ENCODE data around the gene SRSF3. TPM values are rescaled to one million over a fixed set of nuclear protein-coding genes. Genes with fewer than 3 reads are reported as not detected.

The SRSF3 gene
- total RNA-seq (2022; extraction: Qiagen RNA extraction) = 481 to 703 TPM (median 512 TPM) in 5 replicates

DNA sequence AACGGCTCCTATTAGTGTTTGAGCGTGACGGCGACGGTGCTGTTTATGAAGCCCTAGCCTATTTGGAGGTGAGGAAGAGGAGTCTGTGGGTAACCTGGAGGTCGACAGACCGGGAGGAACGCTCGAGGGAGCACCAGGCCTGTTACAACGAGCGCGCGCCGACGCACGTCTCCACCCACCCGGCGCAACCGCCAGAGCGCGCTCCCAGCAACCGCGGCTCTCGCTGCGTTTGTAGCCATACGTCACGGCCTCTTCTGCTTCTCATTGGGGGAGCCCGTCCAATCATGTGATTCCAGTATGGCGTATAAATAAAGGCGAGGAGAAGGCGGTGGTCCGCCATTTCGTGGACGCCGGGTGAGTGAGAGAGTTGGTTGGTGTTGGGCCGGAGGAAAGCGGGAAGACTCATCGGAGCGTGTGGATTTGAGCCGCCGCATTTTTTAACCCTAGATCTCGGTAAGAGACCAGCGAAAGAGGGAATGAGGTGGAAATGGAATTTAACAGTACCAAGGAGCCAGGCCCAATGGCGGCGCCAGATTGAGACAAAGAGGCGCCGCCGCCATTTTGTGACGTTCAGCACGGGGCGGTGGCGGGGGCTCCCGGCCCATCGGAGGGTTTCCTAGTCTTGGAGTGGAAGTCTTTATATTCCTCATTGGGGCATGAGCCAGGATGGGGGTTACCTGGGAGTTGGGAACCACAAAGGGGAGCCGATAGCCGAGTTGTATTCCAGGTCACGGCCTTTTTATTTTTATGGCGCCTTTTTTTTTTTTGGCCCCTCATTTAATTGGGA is at the start of gene SRSF3:
Gene SRSF3, plus strand, starts transcription at position 334 of the 787 bp plus-strand sequence. CDS start 2,401 bp downstream, outside the sequence.

DNA sequence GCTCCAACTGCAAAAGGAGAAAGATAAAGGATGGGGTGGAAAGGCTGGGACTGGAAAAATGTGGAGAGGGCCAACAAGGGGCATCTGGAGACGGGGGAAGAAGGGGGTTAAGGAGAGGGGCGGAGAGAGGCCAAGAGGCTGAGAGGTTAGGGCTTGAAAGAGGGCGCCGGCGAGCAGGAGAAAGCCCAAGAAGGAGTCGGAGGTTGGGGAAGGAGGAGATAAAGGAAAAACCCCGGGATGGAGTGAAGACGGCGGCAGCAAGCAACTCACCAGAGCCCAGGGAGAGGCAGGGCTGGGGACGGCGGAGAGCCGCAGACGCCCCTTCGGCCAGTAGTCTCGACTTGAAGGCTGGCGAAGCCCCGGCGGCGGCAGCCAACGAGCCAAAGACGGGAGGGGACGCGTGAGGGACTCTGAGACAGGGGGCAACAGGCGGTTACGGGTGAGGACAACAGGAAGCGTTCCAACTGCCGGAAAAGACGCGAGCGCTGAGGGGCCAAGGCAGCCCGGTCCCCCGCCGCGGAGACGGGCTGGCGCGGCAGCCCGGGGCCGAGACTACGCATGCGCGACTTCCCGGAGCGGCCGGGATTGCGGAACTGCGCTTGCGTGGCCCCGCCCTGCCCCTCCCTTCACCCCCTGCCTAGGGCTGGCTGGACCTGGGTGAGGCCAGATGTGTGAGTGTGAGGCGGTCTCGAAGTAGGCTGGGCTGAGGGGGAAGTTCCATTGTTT is 47.1 kb upstream of the SRSF3 start, which contains the start of gene STK38:
Gene STK38, minus strand, starts transcription at position 560 of the 726 bp plus-strand sequence. CDS start 7,277 bp downstream, outside the sequence.

Other genes with a start within 250 kb of the SRSF3 start
- gene ETV7, start 206.7 kb upstream of the SRSF3 start, total RNA-seq (2022; extraction: Qiagen RNA extraction) = 0.08 to 0.20 TPM (median 0.13 TPM) in 4 of 5 replicates, not detected in the other
- not detected in 5 replicates for gene PXT1, start 151.5 kb upstream of the SRSF3 start, total RNA-seq (2022; extraction: Qiagen RNA extraction)
- gene KCTD20, start 151.4 kb upstream of the SRSF3 start, total RNA-seq (2022; extraction: Qiagen RNA extraction) = 15.1 to 19.7 TPM (median 16.2 TPM) in 5 replicates
- 14.6 to 15.7 TPM (median 15.3 TPM) in 5 replicates for gene STK38, start 46.9 kb upstream of the SRSF3 start, total RNA-seq (2022; extraction: Qiagen RNA extraction)
- 238 to 313 TPM (median 284 TPM) in 5 replicates for gene CDKN1A, start 84.4 kb downstream of the SRSF3 start, total RNA-seq (2022; extraction: Qiagen RNA extraction)
- gene RAB44, start 103.5 kb downstream of the SRSF3 start, total RNA-seq (2022; extraction: Qiagen RNA extraction) = 0.02 to 0.07 TPM (median 0.05 TPM) in 4 of 5 replicates, not detected in the other
- 0.07 to 0.18 TPM (median 0.12 TPM) in 5 replicates for gene CPNE5, start 245.1 kb downstream of the SRSF3 start, total RNA-seq (2022; extraction: Qiagen RNA extraction)